ENCODE results near the gene MOBP. TPM values are rescaled to one million over a fixed set of nuclear protein-coding genes. Genes with fewer than 3 reads are reported as not detected.

Gene MOBP
- polyA plus RNA-seq, 1 donor (not counting 4 experiments of a cell fraction or from before 2014, with no cell fraction given) = not detected

GRCh38 chr3:39443530-39443929 lies 23.9 kb upstream of the MOBP start:
- DNase-seq (ENCODE audit: low read depth, low spot score) (no peak), FAIRE-seq (no peak)
- Histone ChIP-seq H3K79me2 (ENCODE audit: control insufficient read depth, insufficient read depth, low read length) (no peaks in the 10 kb centered on the region), H3K9me3 (ENCODE audit: control insufficient read depth, low read depth, low read length) (no peaks in the 10 kb centered on the region), H3K27ac (ENCODE audit: control insufficient read depth, insufficient read depth, low read length) (no peak overlapping the region), H2AFZ (ENCODE audit: control insufficient read depth, low read length) (no peak overlapping the region), H3K36me3 (ENCODE audit: control insufficient read depth in 2 of 2, extremely low read depth in 1 of 2, insufficient read depth in 2 of 2, low read length in 2 of 2) (no peaks in the 10 kb centered on the region), H3K9ac (ENCODE audit: control insufficient read depth, extremely low read depth, insufficient read depth, low read length) (no peak overlapping the region), H3K4me3 (ENCODE audit: control insufficient read depth in 2 of 3, extremely low read depth in 1 of 3, insufficient read depth in 2 of 3, low read depth in 1 of 3, low read length in 3 of 3) (no peak overlapping the region), H4K20me1 (ENCODE audit: control insufficient read depth, extremely low read depth, insufficient read depth, low read length) (no peaks in the 10 kb centered on the region), H3K4me1 (ENCODE audit: control insufficient read depth, extremely low read depth, insufficient read depth, low read length) (peaks cover 2% of the 10 kb centered on the region), H3K27me3 (ENCODE audit: control insufficient read depth, extremely low read depth, insufficient read depth, low read length) (no peaks in the 10 kb centered on the region), H3K4me2 (ENCODE audit: control insufficient read depth, extremely low read depth, insufficient read depth, low read depth, low read length) (no peak overlapping the region), H3K9me1 (ENCODE audit: control insufficient read depth, extremely low read depth, insufficient read depth, low read length) (no peaks in the 10 kb centered on the region)
- TF ChIP-seq CTCF (optimal IDR thresholded peaks at IDR 0.05 in 1 of 3, IDR thresholded peaks at IDR 0.05 in 1 of 3, conservative IDR thresholded peaks at IDR 0.05 in 1 of 3; ENCODE audit: extremely low read depth in 1 of 3, insufficient read depth in 2 of 3, low read length in 3 of 3) (peak; percentile 15 to 58 (median 42)), EZH2 (IDR thresholded peaks at IDR 0.05; ENCODE audit: low read length) (no peak)
- dilution Hi-C loops (cut with MboI; ENCODE audit: extremely low pct_ligation_motif_present, low sequenced_read_pairs) = no loop called here

- no peak for TF ChIP-seq CTCF (optimal IDR thresholded peaks at IDR 0.05 in 1 of 3, IDR thresholded peaks at IDR 0.05 in 1 of 3, conservative IDR thresholded peaks at IDR 0.05 in 1 of 3; ENCODE audit: extremely low read depth in 1 of 3, insufficient read depth in 2 of 3, low read length in 3 of 3)
- TF ChIP-seq EZH2 (IDR thresholded peaks at IDR 0.05; ENCODE audit: low read length) = no peak
- Histone ChIP-seq H2AFZ (ENCODE audit: control insufficient read depth, low read length) (no peak overlapping the region), H3K4me3 (ENCODE audit: control insufficient read depth in 2 of 3, extremely low read depth in 1 of 3, insufficient read depth in 2 of 3, low read depth in 1 of 3, low read length in 3 of 3) (no peak overlapping the region), H3K36me3 (ENCODE audit: control insufficient read depth in 2 of 2, extremely low read depth in 1 of 2, insufficient read depth in 2 of 2, low read length in 2 of 2) (no peaks in the 10 kb centered on the region), H3K9me3 (ENCODE audit: control insufficient read depth, low read depth, low read length) (no peaks in the 10 kb centered on the region), H3K27me3 (ENCODE audit: control insufficient read depth, extremely low read depth, insufficient read depth, low read length) (no peaks in the 10 kb centered on the region), H3K4me1 (ENCODE audit: control insufficient read depth, extremely low read depth, insufficient read depth, low read length) (peaks cover 2% of the 10 kb centered on the region), H3K9me1 (ENCODE audit: control insufficient read depth, extremely low read depth, insufficient read depth, low read length) (no peaks in the 10 kb centered on the region), H4K20me1 (ENCODE audit: control insufficient read depth, extremely low read depth, insufficient read depth, low read length) (no peaks in the 10 kb centered on the region), H3K79me2 (ENCODE audit: control insufficient read depth, insufficient read depth, low read length) (no peaks in the 10 kb centered on the region), H3K27ac (ENCODE audit: control insufficient read depth, insufficient read depth, low read length) (no peak overlapping the region), H3K9ac (ENCODE audit: control insufficient read depth, extremely low read depth, insufficient read depth, low read length) (no peak overlapping the region), H3K4me2 (ENCODE audit: control insufficient read depth, extremely low read depth, insufficient read depth, low read depth, low read length) (no peak overlapping the region)
- no peak for FAIRE-seq
- dilution Hi-C loops (cut with MboI; ENCODE audit: extremely low pct_ligation_motif_present, low sequenced_read_pairs) = no loop called here
- no peak for DNase-seq (ENCODE audit: low read depth, low spot score)
Observed at GRCh38 chr3:39445927-39446326, 21.6 kb upstream of the MOBP start.
